ENCODE results near the gene ZBTB46. TPM values are rescaled to one million over a fixed set of nuclear protein-coding genes. Genes with fewer than 3 reads are reported as not detected.

ZBTB46 gene
- total and polyA plus RNA-seq, 5 donors from 2014 or later = 0.03 to 0.49 (median 0.09) TPM; not detected in 2

GRCh38 chr20:63833776-63834490, 2.9 kb upstream of the ZBTB46 start:
- Mint-ChIP-seq H3K27ac (no peak overlapping the region), H3K9me3 (no peaks in the 10 kb centered on the region), H3K27me3 (peaks cover 29% of the 10 kb centered on the region), H3K4me1 (peaks cover 7 to 14% (median 11%) of the 10 kb centered on the region in 4 donors), H3K36me3 (no peaks in the 10 kb centered on the region), H3K4me3 (peak overlapping the region; percentile 23 to 81 (median 68))
- Histone ChIP-seq H3K9me3 (ENCODE audit: control insufficient read depth in 2 of 2, low read length in 2 of 2) (no peaks in the 10 kb centered on the region), H3K4me1 (ENCODE audit: control insufficient read depth, insufficient read depth, low read length, poor library complexity, severe bottlenecking) (peaks cover 17% of the 10 kb centered on the region), H3K27me3 (ENCODE audit: control insufficient read depth, insufficient read depth, low read length) (peaks cover 12% of the 10 kb centered on the region), H3K4me3 (ENCODE audit: low read depth, low read length) (no peak overlapping the region), H3K36me3 (ENCODE audit: control insufficient read depth, insufficient read depth, low read length) (no peaks in the 10 kb centered on the region), H3K27ac (ENCODE audit: insufficient read depth, low read length, poor library complexity, severe bottlenecking) (no peak overlapping the region)
- no peak for ATAC-seq (ENCODE audit: low read depth in 2 of 2)
- DNase-seq = no peak

DNA sequence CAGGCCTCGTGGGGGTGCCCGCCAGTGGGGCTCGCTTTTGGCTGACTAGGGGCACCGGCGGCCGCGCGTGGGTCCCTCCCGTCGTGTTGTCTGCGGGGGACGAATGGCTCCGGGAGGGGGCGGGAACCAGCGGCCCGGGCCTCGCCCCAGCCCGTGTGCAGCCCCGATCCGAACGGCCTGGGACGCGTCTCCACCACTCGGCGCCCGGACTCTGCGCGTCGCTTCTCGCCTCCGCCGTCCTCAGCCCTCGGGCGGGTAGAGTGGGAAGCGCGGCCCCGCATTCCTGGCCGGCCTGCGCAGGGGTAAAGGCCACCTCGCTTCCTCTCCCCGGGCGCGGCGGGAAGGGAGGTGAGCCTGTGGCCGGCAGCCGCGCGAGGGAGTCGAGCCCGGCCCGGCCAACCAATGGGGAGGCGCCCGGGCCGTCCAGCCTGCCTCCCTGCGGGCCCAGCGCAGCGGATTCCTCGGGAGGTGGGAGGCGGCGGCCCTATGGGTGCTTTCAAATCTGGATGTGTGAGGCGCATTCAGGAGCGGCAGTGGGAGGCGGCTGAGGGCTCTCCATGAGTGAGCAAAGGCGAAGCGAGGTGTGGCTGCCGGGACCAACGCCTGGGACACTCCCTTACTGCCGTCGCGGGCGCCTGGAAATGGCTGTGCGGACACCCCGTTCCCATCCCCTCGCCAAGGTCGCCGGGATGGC, 1.1 kb upstream of the ZBTB46 start:
- peaks cover 7 to 16% (median 9%) of the 10 kb centered on the region in 4 donors for H3K4me1 Mint-ChIP-seq

GRCh38 chr20:63831646-63831992, 555 bp upstream of the ZBTB46 start:
- Histone ChIP-seq H3K27me3 (ENCODE audit: control insufficient read depth, insufficient read depth, low read length) (peaks cover 16% of the 10 kb centered on the region), H3K4me1 (ENCODE audit: control insufficient read depth, insufficient read depth, low read length, poor library complexity, severe bottlenecking) (peaks cover 17% of the 10 kb centered on the region), H3K9me3 (ENCODE audit: control insufficient read depth in 2 of 2, low read length in 2 of 2) (no peaks in the 10 kb centered on the region), H3K36me3 (ENCODE audit: control insufficient read depth, insufficient read depth, low read length) (no peaks in the 10 kb centered on the region), H3K27ac (ENCODE audit: insufficient read depth, low read length, poor library complexity, severe bottlenecking) (no peak overlapping the region), H3K4me3 (ENCODE audit: low read depth, low read length) (no peak overlapping the region)
- no peaks in the 10 kb centered on the region for H3K9me3 Mint-ChIP-seq
- H3K27ac Mint-ChIP-seq = no peak overlapping the region
- ATAC-seq (ENCODE audit: low read depth in 2 of 2) (no peak), DNase-seq (no peak)
- H3K27me3 Mint-ChIP-seq = peaks cover 35% of the 10 kb centered on the region
- no peaks in the 10 kb centered on the region for H3K36me3 Mint-ChIP-seq
- H3K4me1 Mint-ChIP-seq = peaks cover 7 to 16% (median 9%) of the 10 kb centered on the region in 4 donors
- H3K4me3 Mint-ChIP-seq = no peak overlapping the region

More for the DNA sequence above, 1.1 kb upstream of the ZBTB46 start:
- Histone ChIP-seq H3K36me3 (ENCODE audit: control insufficient read depth, insufficient read depth, low read length) (no peaks in the 10 kb centered on the region), H3K27ac (ENCODE audit: insufficient read depth, low read length, poor library complexity, severe bottlenecking) (no peak overlapping the region), H3K27me3 (ENCODE audit: control insufficient read depth, insufficient read depth, low read length) (peaks cover 16% of the 10 kb centered on the region), H3K4me3 (ENCODE audit: low read depth, low read length) (no peak overlapping the region), H3K4me1 (ENCODE audit: control insufficient read depth, insufficient read depth, low read length, poor library complexity, severe bottlenecking) (peaks cover 17% of the 10 kb centered on the region), H3K9me3 (ENCODE audit: control insufficient read depth in 2 of 2, low read length in 2 of 2) (no peaks in the 10 kb centered on the region)
- no peak overlapping the region for H3K4me3 Mint-ChIP-seq
- peaks cover 30% of the 10 kb centered on the region for H3K27me3 Mint-ChIP-seq
- no peak overlapping the region for H3K27ac Mint-ChIP-seq
- H3K9me3 Mint-ChIP-seq = no peaks in the 10 kb centered on the region
- DNase-seq (no peak), ATAC-seq (ENCODE audit: low read depth in 2 of 2) (no peak)
- no peaks in the 10 kb centered on the region for H3K36me3 Mint-ChIP-seq

GRCh38 chr20:63829945-63830835, 874 bp downstream of the ZBTB46 start:
- Mint-ChIP-seq H3K27me3 (peaks cover 49% of the 10 kb centered on the region), H3K27ac (no peak overlapping the region), H3K36me3 (no peaks in the 10 kb centered on the region), H3K4me3 (peak overlapping the region; percentile 21 to 89 (median 80)), H3K4me1 (peaks cover 7 to 16% (median 9%) of the 10 kb centered on the region in 4 donors), H3K9me3 (peaks cover 0 to 3% (median 0%) of the 10 kb centered on the region in 7 donors)
- H3K9me3 ChIP-seq (ENCODE audit: control insufficient read depth in 2 of 2, low read length in 2 of 2) = no peaks in the 10 kb centered on the region
- H3K4me3 ChIP-seq (ENCODE audit: low read depth, low read length) = peak overlapping the region; percentile 70
- ATAC-seq (ENCODE audit: low read depth in 2 of 2) = no peak
- DNase-seq = peak in 1 of 3 donors; percentile 14
- H3K27me3 ChIP-seq (ENCODE audit: control insufficient read depth, insufficient read depth, low read length) = peaks cover 16% of the 10 kb centered on the region
- no peaks in the 10 kb centered on the region for H3K36me3 ChIP-seq (ENCODE audit: control insufficient read depth, insufficient read depth, low read length)
- H3K27ac ChIP-seq (ENCODE audit: insufficient read depth, low read length, poor library complexity, severe bottlenecking) = no peak overlapping the region
- H3K4me1 ChIP-seq (ENCODE audit: control insufficient read depth, insufficient read depth, low read length, poor library complexity, severe bottlenecking) = peaks cover 17% of the 10 kb centered on the region

DNA sequence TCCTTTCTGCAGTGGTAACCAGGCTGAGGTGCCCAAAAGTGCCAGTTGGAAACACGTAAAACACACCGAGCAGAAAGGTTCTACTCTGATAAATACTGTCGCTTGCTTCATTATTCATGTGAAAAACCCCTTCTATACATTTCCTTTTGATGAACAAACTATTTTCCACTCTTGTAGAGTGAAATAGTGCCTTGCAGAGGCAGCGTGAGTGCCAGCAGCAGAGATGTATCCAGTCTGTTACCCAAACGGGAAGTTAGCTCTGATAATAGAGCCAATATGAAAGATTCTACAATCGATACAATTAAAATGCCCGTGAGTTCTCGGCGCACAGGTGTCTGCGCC, 1.5 kb downstream of the ZBTB46 start:
- H3K9me3 Mint-ChIP-seq = peaks cover 0 to 3% (median 0%) of the 10 kb centered on the region in 7 donors
- Histone ChIP-seq H3K27me3 (ENCODE audit: control insufficient read depth, insufficient read depth, low read length) (peaks cover 16% of the 10 kb centered on the region), H3K4me3 (ENCODE audit: low read depth, low read length) (peak overlapping the region; percentile 70), H3K4me1 (ENCODE audit: control insufficient read depth, insufficient read depth, low read length, poor library complexity, severe bottlenecking) (peaks cover 17% of the 10 kb centered on the region), H3K36me3 (ENCODE audit: control insufficient read depth, insufficient read depth, low read length) (no peaks in the 10 kb centered on the region), H3K27ac (ENCODE audit: insufficient read depth, low read length, poor library complexity, severe bottlenecking) (no peak overlapping the region), H3K9me3 (ENCODE audit: control insufficient read depth in 2 of 2, low read length in 2 of 2) (no peaks in the 10 kb centered on the region)
- H3K4me3 Mint-ChIP-seq = peak overlapping the region; percentile 21 to 89 (median 80)
- ATAC-seq (ENCODE audit: low read depth in 2 of 2) (no peak), DNase-seq (no peak)
- H3K4me1 Mint-ChIP-seq = peaks cover 7 to 16% (median 9%) of the 10 kb centered on the region in 4 donors
- no peaks in the 10 kb centered on the region for H3K36me3 Mint-ChIP-seq
- H3K27ac Mint-ChIP-seq = no peak overlapping the region
- H3K27me3 Mint-ChIP-seq = peaks cover 49% of the 10 kb centered on the region

- H3K36me3 Mint-ChIP-seq = no peaks in the 10 kb centered on the region
- peaks cover 49% of the 10 kb centered on the region for H3K27me3 Mint-ChIP-seq
- no peak for ATAC-seq (ENCODE audit: low read depth in 2 of 2)
- Histone ChIP-seq H3K36me3 (ENCODE audit: control insufficient read depth, insufficient read depth, low read length) (no peaks in the 10 kb centered on the region), H3K4me1 (ENCODE audit: control insufficient read depth, insufficient read depth, low read length, poor library complexity, severe bottlenecking) (peaks cover 17% of the 10 kb centered on the region), H3K27ac (ENCODE audit: insufficient read depth, low read length, poor library complexity, severe bottlenecking) (no peak overlapping the region), H3K4me3 (ENCODE audit: low read depth, low read length) (peak overlapping the region; percentile 70), H3K27me3 (ENCODE audit: control insufficient read depth, insufficient read depth, low read length) (peaks cover 16% of the 10 kb centered on the region), H3K9me3 (ENCODE audit: control insufficient read depth in 2 of 2, low read length in 2 of 2) (no peaks in the 10 kb centered on the region)
- H3K9me3 Mint-ChIP-seq = peaks cover 0 to 3% (median 0%) of the 10 kb centered on the region in 7 donors
- peaks cover 7 to 16% (median 9%) of the 10 kb centered on the region in 4 donors for H3K4me1 Mint-ChIP-seq
- H3K27ac Mint-ChIP-seq = no peak overlapping the region
- peak overlapping the region in 1 of 4 donors; percentile 73 for H3K4me3 Mint-ChIP-seq
- no peak for DNase-seq
Observed at GRCh38 chr20:63828951-63829350, 2.1 kb downstream of the ZBTB46 start.

DNA sequence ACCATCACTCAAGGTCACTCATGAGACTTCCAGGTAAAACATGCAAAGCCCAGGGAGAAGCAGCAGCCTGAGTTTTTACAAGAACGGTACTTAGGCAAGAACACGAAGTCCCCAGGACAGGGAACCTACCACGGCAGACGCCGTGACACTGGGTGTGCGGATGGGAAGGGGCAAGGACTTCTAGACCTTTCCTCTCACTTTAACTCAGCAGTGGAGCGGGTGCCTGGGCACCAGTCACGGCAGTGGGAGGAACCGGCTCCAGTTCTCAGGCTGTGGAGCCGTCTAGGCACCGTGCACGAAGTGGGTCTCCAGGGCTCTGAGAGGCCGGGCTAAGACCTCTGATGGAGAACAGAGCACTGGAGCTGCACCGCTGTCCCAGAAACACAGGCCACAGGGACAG, 2.5 kb downstream of the ZBTB46 start:
- Histone ChIP-seq H3K27ac (ENCODE audit: insufficient read depth, low read length, poor library complexity, severe bottlenecking) (no peak overlapping the region), H3K4me1 (ENCODE audit: control insufficient read depth, insufficient read depth, low read length, poor library complexity, severe bottlenecking) (peaks cover 17% of the 10 kb centered on the region), H3K27me3 (ENCODE audit: control insufficient read depth, insufficient read depth, low read length) (peaks cover 16% of the 10 kb centered on the region), H3K4me3 (ENCODE audit: low read depth, low read length) (no peak overlapping the region), H3K36me3 (ENCODE audit: control insufficient read depth, insufficient read depth, low read length) (no peaks in the 10 kb centered on the region), H3K9me3 (ENCODE audit: control insufficient read depth in 2 of 2, low read length in 2 of 2) (no peaks in the 10 kb centered on the region)
- H3K36me3 Mint-ChIP-seq = no peaks in the 10 kb centered on the region
- ATAC-seq (ENCODE audit: low read depth in 2 of 2) (no peak), DNase-seq (no peak)
- H3K27ac Mint-ChIP-seq = no peak overlapping the region
- H3K9me3 Mint-ChIP-seq = peaks cover 0 to 3% (median 0%) of the 10 kb centered on the region in 7 donors
- peak overlapping the region in 1 of 4 donors; percentile 36 for H3K4me3 Mint-ChIP-seq
- H3K4me1 Mint-ChIP-seq = peaks cover 7 to 16% (median 9%) of the 10 kb centered on the region in 4 donors
- H3K27me3 Mint-ChIP-seq = peaks cover 45% of the 10 kb centered on the region
